Natural killer cell (primary cell): Measurements from ENCODE around the gene GLB1L. TPM values are rescaled to one million over a fixed set of nuclear protein-coding genes. Genes with fewer than 3 reads are reported as not detected.
"Not testable (repeated sequence)": the region's sequence is repeated elsewhere in the genome, so short reads cannot be mapped to it uniquely, and the experiment has no call there.

Experiments used
- ATAC-seq, 3 donors: fragments of 150-1000 bp in 2 of 3; fragments of 200-7000 bp in 1 of 3; cut with Tn5 transposase; 1 replicate in 1 of 3; 2 replicates in 2 of 3; pipeline ENCODE4 v1.10.0; 2021; ENCODE audit warnings: mild to moderate bottlenecking in 2 of 3, moderate library complexity in 2 of 3
- DNase-seq, 2 donors: peaks; one replicate each; pipeline versions ENCODE4 v3.0.0 to v3.0.0-alpha.2; 2013 to 2021; ENCODE audit warnings: mixed read lengths in 1 of 2
- H3K27ac ChIP-seq: one replicate; pipeline ENCODE4 v1.5.1; 2013; ENCODE audit warnings: mild to moderate bottlenecking, low read length
- H3K27me3 ChIP-seq: one replicate; pipeline ENCODE4 v1.6.1; 2013; ENCODE audit warnings: low read length; ENCODE audit not compliant: control insufficient read depth, insufficient read depth
- H3K36me3 ChIP-seq: one replicate; pipeline ENCODE4 v1.6.1; 2013; ENCODE audit warnings: low read length; ENCODE audit not compliant: control insufficient read depth, insufficient read depth
- H3K4me1 ChIP-seq: one replicate; pipeline ENCODE4 v1.6.1; 2013; ENCODE audit warnings: low read length; ENCODE audit not compliant: control insufficient read depth, insufficient read depth
- H3K4me3 ChIP-seq: one replicate; pipeline ENCODE4 v1.5.1; 2013; ENCODE audit warnings: low read length
- H3K9me3 ChIP-seq: one replicate; pipeline ENCODE4 v1.6.1; 2013; ENCODE audit warnings: low read length; ENCODE audit not compliant: control insufficient read depth, insufficient read depth
- H3K27ac Mint-ChIP-seq, 2 donors: one replicate each; pipeline ENCODE4 v1.8.0; 2022; ENCODE audit warnings: mild to moderate bottlenecking in 2 of 2, mixed read lengths in 2 of 2, moderate library complexity in 1 of 2
- H3K27me3 Mint-ChIP-seq, 2 donors: one replicate each; pipeline ENCODE4 v1.8.0; 2022; ENCODE audit warnings: low read depth in 2 of 2, mixed read lengths in 2 of 2
- H3K36me3 Mint-ChIP-seq: one replicate; pipeline ENCODE4 v1.8.0; 2022; ENCODE audit warnings: mixed read lengths
- H3K4me1 Mint-ChIP-seq, 2 donors: one replicate each; pipeline ENCODE4 v1.8.0; 2022; ENCODE audit warnings: mixed read lengths in 2 of 2
- H3K4me3 Mint-ChIP-seq: one replicate; pipeline ENCODE4 v1.8.0; 2022; ENCODE audit warnings: mild to moderate bottlenecking, moderate library complexity, mixed read lengths
- H3K9me3 Mint-ChIP-seq, 2 donors: one replicate each; pipeline ENCODE4 v1.8.0; 2022; ENCODE audit warnings: mixed read lengths in 2 of 2
- WGBS: methylation state at CpG from one replicate; pipeline ENCODE4 v1.1.7; 2013; ENCODE audit warnings: missing lambda C conversion rate; ENCODE audit not compliant: insufficient coverage; 5-methylcytosine and 5-hydroxymethylcytosine counted together
- intact Hi-C: fragments of 100-400 bp; cut with micrococcal nuclease; formaldehyde crosslinking; loops from one replicate; pipeline ENCODE4 v1.14.2; 2022
- total RNA-seq, 4 donors: library from RNA; stranded (reverse); fragments of 120-200 nt in 1 of 4; gene quantifications; one replicate each; pipeline versions ENCODE4 v1.2.3 to v1.2.4, GENCODE V29; 2013 to 2022
- TF ChIP-seq, protein P1 (sequence below): fragments of 200-600 bp; IDR thresholded peaks from one replicate; pipeline ENCODE4 v1.8.0; 2022; ENCODE audit warnings: antibody characterized with exemption

Gene GLB1L
- total RNA-seq, 3 donors from 2014 or later (not counting 1 experiment from before 2014, with no cell fraction given) = 4.3 to 7.7 (median 4.5) TPM

DNA sequence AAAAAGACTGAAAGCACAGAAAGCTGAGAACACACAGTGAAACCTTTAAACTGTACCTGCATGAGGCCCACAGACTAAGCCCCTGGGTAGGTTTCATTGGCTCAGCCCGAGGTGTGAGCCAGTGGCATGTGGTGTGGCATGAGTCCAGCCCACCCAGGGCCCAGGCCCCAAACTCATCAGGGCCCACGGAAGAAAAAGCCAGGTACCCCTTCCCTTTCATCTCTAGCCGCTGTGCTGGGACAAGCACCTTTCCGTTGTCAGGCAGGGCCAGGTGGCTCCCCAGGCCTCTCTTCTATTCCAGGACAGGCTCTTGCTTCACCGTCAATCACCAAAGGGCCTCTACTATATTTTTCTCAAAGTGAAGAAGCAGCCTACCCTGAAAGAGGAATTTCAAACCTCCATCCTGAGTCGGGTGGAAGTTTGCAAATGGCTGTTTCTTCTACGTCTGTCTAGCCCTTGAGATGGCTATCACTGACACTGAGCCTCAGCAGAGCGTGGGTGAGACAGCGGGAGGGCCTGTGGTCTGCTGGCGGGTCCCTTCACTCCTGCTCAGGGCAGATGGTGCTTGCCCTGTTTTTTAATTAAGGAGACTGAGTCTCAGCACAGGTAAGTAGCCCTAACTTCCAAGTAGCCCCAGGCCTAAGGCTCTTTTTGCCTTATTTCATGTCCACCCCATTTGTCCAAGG lies 42.5 kb upstream of the GLB1L start:
- TF ChIP-seq, protein P1, sequence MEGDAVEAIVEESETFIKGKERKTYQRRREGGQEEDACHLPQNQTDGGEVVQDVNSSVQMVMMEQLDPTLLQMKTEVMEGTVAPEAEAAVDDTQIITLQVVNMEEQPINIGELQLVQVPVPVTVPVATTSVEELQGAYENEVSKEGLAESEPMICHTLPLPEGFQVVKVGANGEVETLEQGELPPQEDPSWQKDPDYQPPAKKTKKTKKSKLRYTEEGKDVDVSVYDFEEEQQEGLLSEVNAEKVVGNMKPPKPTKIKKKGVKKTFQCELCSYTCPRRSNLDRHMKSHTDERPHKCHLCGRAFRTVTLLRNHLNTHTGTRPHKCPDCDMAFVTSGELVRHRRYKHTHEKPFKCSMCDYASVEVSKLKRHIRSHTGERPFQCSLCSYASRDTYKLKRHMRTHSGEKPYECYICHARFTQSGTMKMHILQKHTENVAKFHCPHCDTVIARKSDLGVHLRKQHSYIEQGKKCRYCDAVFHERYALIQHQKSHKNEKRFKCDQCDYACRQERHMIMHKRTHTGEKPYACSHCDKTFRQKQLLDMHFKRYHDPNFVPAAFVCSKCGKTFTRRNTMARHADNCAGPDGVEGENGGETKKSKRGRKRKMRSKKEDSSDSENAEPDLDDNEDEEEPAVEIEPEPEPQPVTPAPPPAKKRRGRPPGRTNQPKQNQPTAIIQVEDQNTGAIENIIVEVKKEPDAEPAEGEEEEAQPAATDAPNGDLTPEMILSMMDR = no peak

DNA sequence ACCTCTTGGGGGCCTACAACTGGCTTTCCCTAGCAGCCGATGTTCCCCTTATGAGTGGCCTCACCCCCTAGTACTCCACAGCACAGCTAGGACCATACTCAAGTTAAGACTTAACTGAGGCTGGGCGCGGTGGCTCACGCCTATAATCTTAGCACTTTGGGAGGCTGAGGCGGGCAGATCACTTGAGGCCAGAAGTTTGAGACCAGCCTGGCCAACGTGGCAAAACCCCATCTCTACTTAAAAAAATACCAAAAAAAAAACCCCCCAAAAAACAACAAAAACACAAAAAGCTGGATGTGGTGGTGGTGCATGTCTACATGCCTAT lies 41.8 kb upstream of the GLB1L start:
- H3K9me3 Mint-ChIP-seq, ATAC-seq, H3K27me3 Mint-ChIP-seq, DNase-seq, intact Hi-C loops, H3K4me1 Mint-ChIP-seq, H3K27ac ChIP-seq, H3K4me1 ChIP-seq, H3K4me3 Mint-ChIP-seq, H3K27me3 ChIP-seq, H3K9me3 ChIP-seq, H3K4me3 ChIP-seq, H3K36me3 Mint-ChIP-seq: not testable (repeated sequence)
- peaks cover 33% of the 10 kb centered on the region for H3K36me3 ChIP-seq
- H3K27ac Mint-ChIP-seq = peak overlapping the region in 1 of 2 donors; percentile 72
- 81% methylated on average over 6 of the region's 6 CpGs for WGBS

More for the DNA sequence above, 42.5 kb upstream of the GLB1L start:
- DNase-seq = no peak
- Histone ChIP-seq H3K36me3 (peaks cover 28% of the 10 kb centered on the region), H3K27ac (no peak overlapping the region), H3K4me1 (no peaks in the 10 kb centered on the region), H3K4me3 (no peak overlapping the region), H3K9me3 (no peaks in the 10 kb centered on the region), H3K27me3 (no peaks in the 10 kb centered on the region)
- H3K27me3 Mint-ChIP-seq = no peaks in the 10 kb centered on the region
- no peaks in the 10 kb centered on the region for H3K9me3 Mint-ChIP-seq
- no peaks in the 10 kb centered on the region for H3K36me3 Mint-ChIP-seq
- H3K4me3 Mint-ChIP-seq = no peak overlapping the region
- intact Hi-C loops = no loop called here
- WGBS = 59% methylated on average over 10 of the region's 10 CpGs
- H3K4me1 Mint-ChIP-seq = peaks cover 5 to 6% of the 10 kb centered on the region in 2 donors
- ATAC-seq = peak in 1 of 3 donors; percentile 34
- H3K27ac Mint-ChIP-seq = peak overlapping the region; percentile 67 to 72

DNA sequence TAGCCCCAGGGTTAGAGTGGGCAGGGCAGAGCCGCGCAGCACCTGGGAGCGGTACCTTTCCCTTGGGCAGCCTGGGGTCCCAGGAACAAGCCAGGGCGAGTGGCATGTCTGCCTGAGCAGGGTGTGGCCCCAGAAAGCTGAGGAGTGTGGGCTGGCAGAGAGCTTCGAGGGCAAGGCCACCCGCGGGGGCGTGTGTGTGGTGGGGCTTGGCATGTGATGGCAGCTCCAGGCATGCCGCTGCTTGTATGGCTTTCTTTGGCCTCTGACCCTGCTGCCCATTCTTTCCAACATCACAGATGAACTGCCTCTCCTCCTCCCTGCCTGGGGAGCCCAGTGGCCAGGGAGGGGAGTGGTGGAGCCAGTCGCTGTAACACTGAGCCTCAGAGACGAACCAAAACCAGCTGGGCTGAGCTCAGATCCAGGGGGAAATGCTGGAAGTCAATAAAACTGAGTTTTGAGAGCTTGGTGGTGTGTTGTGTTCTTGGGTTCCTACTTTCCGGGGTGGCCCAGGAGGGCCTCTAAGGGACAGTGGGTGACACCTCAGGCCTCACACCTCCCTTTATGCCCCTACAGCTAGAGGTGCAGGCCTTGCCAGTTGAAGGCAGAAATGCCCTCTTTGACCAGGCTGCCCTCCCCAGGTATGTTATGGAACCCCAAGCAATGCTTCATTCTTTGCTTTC lies 41.3 kb upstream of the GLB1L start:
- Mint-ChIP-seq H3K36me3 (no peaks in the 10 kb centered on the region), H3K4me1 (peaks cover 5 to 6% of the 10 kb centered on the region in 2 donors), H3K4me3 (no peak overlapping the region), H3K27me3 (no peaks in the 10 kb centered on the region), H3K9me3 (no peaks in the 10 kb centered on the region), H3K27ac (peak overlapping the region; percentile 68 to 72)
- Histone ChIP-seq H3K4me3 (no peak overlapping the region), H3K36me3 (peaks cover 38% of the 10 kb centered on the region), H3K27ac (no peak overlapping the region), H3K4me1 (no peaks in the 10 kb centered on the region), H3K9me3 (no peaks in the 10 kb centered on the region), H3K27me3 (no peaks in the 10 kb centered on the region)
- WGBS = 95% methylated on average over 12 of the region's 12 CpGs
- no peak for DNase-seq
- TF ChIP-seq, protein P1 = no peak
- intact Hi-C loops = no loop called here
- ATAC-seq = no peak

DNA sequence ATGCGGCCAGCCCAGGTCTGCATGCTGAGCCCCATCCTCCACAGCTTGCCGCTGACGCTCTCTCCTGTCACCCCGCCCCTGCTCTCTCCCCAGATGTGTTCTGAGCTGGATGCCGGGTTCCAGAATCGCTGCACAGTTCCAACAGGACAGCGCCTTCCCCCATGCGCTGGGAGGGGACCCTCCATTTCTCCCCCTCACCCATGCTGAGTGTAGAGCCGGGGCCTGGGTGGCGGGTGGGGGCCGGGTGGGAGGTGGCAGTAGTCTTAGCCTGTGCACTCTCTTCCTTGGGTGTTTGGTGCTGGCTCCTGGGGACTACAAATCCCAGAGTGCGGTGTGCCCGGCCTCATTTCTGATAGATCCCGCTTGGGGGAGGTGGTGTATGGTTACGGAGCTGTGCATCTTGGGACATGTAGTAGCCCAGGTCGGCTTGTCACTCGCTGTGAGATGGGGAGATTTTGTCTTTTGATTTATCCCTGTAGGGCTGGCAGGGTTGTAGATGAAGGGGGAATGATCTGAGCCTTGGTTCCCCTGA lies 40.7 kb upstream of the GLB1L start:
- Mint-ChIP-seq H3K27ac (peak overlapping the region; percentile 68 to 72), H3K4me1 (peaks cover 5 to 12% of the 10 kb centered on the region in 2 donors), H3K4me3 (no peak overlapping the region), H3K9me3 (no peaks in the 10 kb centered on the region), H3K36me3 (no peaks in the 10 kb centered on the region), H3K27me3 (no peaks in the 10 kb centered on the region)
- Histone ChIP-seq H3K27ac (no peak overlapping the region), H3K36me3 (peaks cover 44% of the 10 kb centered on the region), H3K27me3 (no peaks in the 10 kb centered on the region), H3K4me3 (no peak overlapping the region), H3K9me3 (no peaks in the 10 kb centered on the region), H3K4me1 (no peaks in the 10 kb centered on the region)
- 97% methylated on average over 15 of the region's 17 CpGs for WGBS
- intact Hi-C loops = no loop called here
- DNase-seq (no peak), ATAC-seq (no peak)
- TF ChIP-seq, protein P1 = no peak
